Right atrium auricular region (tissue), 2 donors: ENCODE results near the gene FKBP1A. TPM values are rescaled to one million over a fixed set of nuclear protein-coding genes. Genes with fewer than 3 reads are reported as not detected.

Source experiments
- DNase-seq: peaks from one replicate; pipeline ENCODE4 v3.0.0-alpha.2; 2019; ENCODE audit warnings: low spot score
- H3K27ac ChIP-seq, 2 donors: fragments of 200-600 bp; sonication (generic); 1 replicate in 1 of 2; 2 replicates in 1 of 2; pipeline ENCODE4 v1.5.1; 2016 to 2019
- H3K27me3 ChIP-seq, 2 donors: fragments of 200-600 bp; sonication (generic); one replicate each; pipeline versions ENCODE4 v1.5.1 to v1.6.0; 2017 to 2019
- H3K36me3 ChIP-seq: fragments of 200-600 bp; sonication (generic); one replicate; pipeline ENCODE4 v1.5.1; 2016
- H3K4me1 ChIP-seq, 2 donors: fragments of 200-600 bp; sonication (generic); one replicate each; pipeline versions ENCODE4 v1.5.1 to v1.6.0; 2017 to 2019
- H3K4me3 ChIP-seq, 2 donors: fragments of 200-600 bp; sonication (generic); 1 replicate in 1 of 2; 2 replicates in 1 of 2; pipeline ENCODE4 v1.5.1; 2017 to 2019; ENCODE audit warnings: mild to moderate bottlenecking in 1 of 2, moderate library complexity in 1 of 2
- H3K9me3 ChIP-seq, 2 donors: fragments of 200-600 bp; sonication (generic); one replicate each; pipeline ENCODE4 v1.5.1; 2019
- total RNA-seq, 2 donors: library from RNA; depleted of rRNA; stranded (reverse); fragments of >200 nt; gene quantifications; one replicate each; pipeline ENCODE4 v1.1.0, GENCODE V29; 2016
- TF ChIP-seq, protein P1 (sequence below), 2 donors: fragments of 200-600 bp; sonication (generic); IDR thresholded peaks; one replicate each; pipeline ENCODE4 v1.5.1; 2019; ENCODE audit warnings: antibody characterized with exemption in 2 of 2

The FKBP1A gene
- total RNA-seq, 2 donors from 2014 or later: 73.5 to 98.7 TPM

DNA sequence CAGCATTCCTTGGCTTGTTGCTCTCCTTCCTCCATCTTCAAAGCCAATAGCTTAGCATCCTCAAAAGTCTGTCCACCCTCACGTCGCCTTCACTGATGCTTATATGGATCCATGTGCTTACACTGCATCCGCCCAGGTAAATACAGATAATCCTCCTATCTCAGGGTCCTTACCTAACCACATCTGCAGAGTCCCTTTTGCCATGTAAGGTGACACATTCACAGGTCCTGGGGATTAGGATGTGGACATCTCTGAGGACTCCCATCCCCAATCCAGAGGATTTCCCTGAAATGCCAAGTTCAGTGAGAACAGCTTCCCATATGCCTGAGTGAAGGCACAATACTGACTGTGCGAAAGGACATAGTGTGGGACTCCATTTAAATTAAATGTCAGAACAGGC lies 25.4 kb downstream of the FKBP1A start:
- no peaks in the 10 kb centered on the region for H3K27me3 ChIP-seq

GRCh38 chr20:1364106-1364505 lies 28.7 kb downstream of the FKBP1A start:
- TF ChIP-seq, protein P1, sequence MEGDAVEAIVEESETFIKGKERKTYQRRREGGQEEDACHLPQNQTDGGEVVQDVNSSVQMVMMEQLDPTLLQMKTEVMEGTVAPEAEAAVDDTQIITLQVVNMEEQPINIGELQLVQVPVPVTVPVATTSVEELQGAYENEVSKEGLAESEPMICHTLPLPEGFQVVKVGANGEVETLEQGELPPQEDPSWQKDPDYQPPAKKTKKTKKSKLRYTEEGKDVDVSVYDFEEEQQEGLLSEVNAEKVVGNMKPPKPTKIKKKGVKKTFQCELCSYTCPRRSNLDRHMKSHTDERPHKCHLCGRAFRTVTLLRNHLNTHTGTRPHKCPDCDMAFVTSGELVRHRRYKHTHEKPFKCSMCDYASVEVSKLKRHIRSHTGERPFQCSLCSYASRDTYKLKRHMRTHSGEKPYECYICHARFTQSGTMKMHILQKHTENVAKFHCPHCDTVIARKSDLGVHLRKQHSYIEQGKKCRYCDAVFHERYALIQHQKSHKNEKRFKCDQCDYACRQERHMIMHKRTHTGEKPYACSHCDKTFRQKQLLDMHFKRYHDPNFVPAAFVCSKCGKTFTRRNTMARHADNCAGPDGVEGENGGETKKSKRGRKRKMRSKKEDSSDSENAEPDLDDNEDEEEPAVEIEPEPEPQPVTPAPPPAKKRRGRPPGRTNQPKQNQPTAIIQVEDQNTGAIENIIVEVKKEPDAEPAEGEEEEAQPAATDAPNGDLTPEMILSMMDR (IDR thresholded peaks at IDR 0.05): no peak
- H3K27ac ChIP-seq: no peak overlapping the region
- H3K36me3 ChIP-seq: peaks cover 29% of the 10 kb centered on the region
- H3K4me1 ChIP-seq: peaks cover 0 to 5% of the 10 kb centered on the region in 2 donors
- H3K9me3 ChIP-seq: no peaks in the 10 kb centered on the region
- H3K27me3 ChIP-seq: no peaks in the 10 kb centered on the region
- no peak overlapping the region for H3K4me3 ChIP-seq
- no peak for DNase-seq

More for the DNA sequence above, 25.4 kb downstream of the FKBP1A start:
- H3K27ac ChIP-seq: no peak overlapping the region
- TF ChIP-seq, protein P1 (IDR thresholded peaks at IDR 0.05): no peak
- no peak overlapping the region for H3K4me3 ChIP-seq
- peaks cover 0 to 24% of the 10 kb centered on the region in 2 donors for H3K4me1 ChIP-seq
- no peaks in the 10 kb centered on the region for H3K9me3 ChIP-seq
- peaks cover 30% of the 10 kb centered on the region for H3K36me3 ChIP-seq
- DNase-seq: no peak

DNA sequence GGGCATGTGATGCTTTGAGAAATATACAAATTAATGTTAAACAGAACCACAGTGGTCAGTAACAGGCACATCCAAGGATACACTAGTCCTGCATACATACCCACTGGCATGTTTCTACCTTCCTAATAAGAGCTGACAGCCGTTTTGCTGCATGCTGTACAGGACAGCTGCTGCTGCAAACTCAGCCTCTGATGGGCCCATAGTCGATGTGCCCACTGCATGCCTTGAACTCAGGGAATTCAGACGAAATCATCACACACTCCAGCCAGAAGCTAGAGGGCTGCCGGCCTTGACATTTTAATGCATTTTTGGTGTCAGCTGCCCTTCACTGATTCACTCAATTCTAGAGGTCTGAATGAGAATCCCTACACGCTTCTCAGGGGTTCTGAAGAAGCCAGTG lies 29.3 kb downstream of the FKBP1A start:
- Histone ChIP-seq H3K4me3 (no peak overlapping the region), H3K4me1 (peaks cover 0 to under 1% of the 10 kb centered on the region in 2 donors), H3K9me3 (no peaks in the 10 kb centered on the region), H3K27me3 (no peaks in the 10 kb centered on the region), H3K27ac (no peak overlapping the region), H3K36me3 (peaks cover 27% of the 10 kb centered on the region)
- TF ChIP-seq, protein P1 (IDR thresholded peaks at IDR 0.05): no peak
- no peak for DNase-seq

- H3K4me1 ChIP-seq: no peaks in the 10 kb centered on the region
- no peaks in the 10 kb centered on the region for H3K9me3 ChIP-seq
- TF ChIP-seq, protein P1 (IDR thresholded peaks at IDR 0.05): no peak
- no peak overlapping the region for H3K4me3 ChIP-seq
- H3K36me3 ChIP-seq: peaks cover 22% of the 10 kb centered on the region
- H3K27ac ChIP-seq: no peak overlapping the region
- DNase-seq: no peak
- H3K27me3 ChIP-seq: no peaks in the 10 kb centered on the region
Measured at GRCh38 chr20:1362484-1362883, 30.4 kb downstream of the FKBP1A start.

GRCh38 chr20:1360094-1360846 lies 32.6 kb downstream of the FKBP1A start:
- TF ChIP-seq, protein P1 (IDR thresholded peaks at IDR 0.05): no peak
- H3K9me3 ChIP-seq: no peaks in the 10 kb centered on the region
- H3K27ac ChIP-seq: no peak overlapping the region
- H3K4me1 ChIP-seq: no peaks in the 10 kb centered on the region
- no peak overlapping the region for H3K4me3 ChIP-seq
- peaks cover 18% of the 10 kb centered on the region for H3K36me3 ChIP-seq
- H3K27me3 ChIP-seq: no peaks in the 10 kb centered on the region
- no peak for DNase-seq
